Measurements from ENCODE around the gene LPAR6. TPM values are rescaled to one million over a fixed set of nuclear protein-coding genes. Genes with fewer than 3 reads are reported as not detected.

Gene LPAR6
- total RNA-seq, 3 donors from 2014 or later, result 23.7 to 44.2 (median 40.5) TPM

GRCh38 chr13:48448959-48449614, 36.2 kb upstream of the LPAR6 start:
- Histone ChIP-seq H3K9me3 (peaks cover 0 to 18% of the 10 kb centered on the region in 2 donors), H3K36me3 (no peaks in the 10 kb centered on the region), H3K4me1 (no peaks in the 10 kb centered on the region), H3K4me3 (no peak overlapping the region), H3K27me3 (no peaks in the 10 kb centered on the region), H3K27ac (no peak overlapping the region)
- DNase-seq (ENCODE audit: low spot score in 2 of 2), result no peak
- TF ChIP-seq POLR2A (IDR thresholded peaks at IDR 0.05) (no peak), CTCF (IDR thresholded peaks at IDR 0.05) (no peak), POLR2AphosphoS5 (IDR thresholded peaks at IDR 0.05) (no peak)
- intact Hi-C loops (cut with DNase I; ENCODE audit: low total_unique reads), result no loop called here

- Histone ChIP-seq H3K27me3 (no peaks in the 10 kb centered on the region), H3K27ac (peak overlapping the region in 1 of 2 donors; percentile 15), H3K36me3 (no peaks in the 10 kb centered on the region), H3K4me3 (no peak overlapping the region), H3K9me3 (peaks cover 0 to 18% of the 10 kb centered on the region in 2 donors), H3K4me1 (no peaks in the 10 kb centered on the region)
- TF ChIP-seq POLR2A (IDR thresholded peaks at IDR 0.05) (no peak), CTCF (IDR thresholded peaks at IDR 0.05) (no peak), POLR2AphosphoS5 (IDR thresholded peaks at IDR 0.05) (no peak)
- DNase-seq (ENCODE audit: low spot score in 2 of 2), result no peak
- intact Hi-C loops (cut with DNase I; ENCODE audit: low total_unique reads), result no loop called here
Observed at GRCh38 chr13:48448285-48448958, 35.5 kb upstream of the LPAR6 start.

- Histone ChIP-seq H3K27ac (no peak overlapping the region), H3K4me3 (no peak overlapping the region), H3K27me3 (no peaks in the 10 kb centered on the region), H3K4me1 (no peaks in the 10 kb centered on the region), H3K36me3 (no peaks in the 10 kb centered on the region), H3K9me3 (peaks cover 0 to 15% of the 10 kb centered on the region in 2 donors)
- intact Hi-C loops (cut with DNase I; ENCODE audit: low total_unique reads), result no loop called here
- TF ChIP-seq POLR2AphosphoS5 (IDR thresholded peaks at IDR 0.05), result no peak
- no peak for TF ChIP-seq POLR2A (IDR thresholded peaks at IDR 0.05)
- no peak for TF ChIP-seq CTCF (IDR thresholded peaks at IDR 0.05)
- no peak for DNase-seq (ENCODE audit: low spot score in 2 of 2)
Observed at GRCh38 chr13:48446464-48446863, 33.6 kb upstream of the LPAR6 start.

- no peak for TF ChIP-seq POLR2A (IDR thresholded peaks at IDR 0.05)
- no peak for TF ChIP-seq POLR2AphosphoS5 (IDR thresholded peaks at IDR 0.05)
- TF ChIP-seq CTCF (IDR thresholded peaks at IDR 0.05), result no peak
- Histone ChIP-seq H3K36me3 (no peaks in the 10 kb centered on the region), H3K4me1 (no peaks in the 10 kb centered on the region), H3K4me3 (no peak overlapping the region), H3K27ac (no peak overlapping the region), H3K9me3 (no peaks in the 10 kb centered on the region), H3K27me3 (no peaks in the 10 kb centered on the region)
- intact Hi-C loops (cut with DNase I; ENCODE audit: low total_unique reads), result no loop called here
- no peak for DNase-seq (ENCODE audit: low spot score in 2 of 2)
Observed at GRCh38 chr13:48443442-48444208, 30.7 kb upstream of the LPAR6 start.

- intact Hi-C loops (cut with DNase I; ENCODE audit: low total_unique reads), result no loop called here
- Histone ChIP-seq H3K4me1 (no peaks in the 10 kb centered on the region), H3K36me3 (no peaks in the 10 kb centered on the region), H3K9me3 (no peaks in the 10 kb centered on the region), H3K27ac (peak overlapping the region in 1 of 2 donors; percentile 11), H3K27me3 (no peaks in the 10 kb centered on the region), H3K4me3 (no peak overlapping the region)
- no peak for DNase-seq (ENCODE audit: low spot score in 2 of 2)
- TF ChIP-seq POLR2AphosphoS5 (IDR thresholded peaks at IDR 0.05) (no peak), POLR2A (IDR thresholded peaks at IDR 0.05) (no peak), CTCF (IDR thresholded peaks at IDR 0.05) (no peak)
Observed at GRCh38 chr13:48437371-48437770, 24.5 kb upstream of the LPAR6 start.
